GM18526 (cell line): Measurements from ENCODE around the gene TUBD1.

Source experiments
- POLR2A ChIP-seq: IDR thresholded peaks from 3 replicates; pipeline ENCODE4 v1.6.1; 2011; ENCODE audit not compliant: insufficient read length; ENCODE audit errors: extremely low read depth

Gene TUBD1

GRCh38 chr17:59877965-59878364 lies 14.8 kb downstream of the TUBD1 start:
- TF ChIP-seq POLR2A: no peak

GRCh38 chr17:59876107-59876506 lies 16.6 kb downstream of the TUBD1 start:
- TF ChIP-seq POLR2A: no peak

GRCh38 chr17:59874376-59874775 lies 18.4 kb downstream of the TUBD1 start:
- TF ChIP-seq POLR2A: no peak

DNA sequence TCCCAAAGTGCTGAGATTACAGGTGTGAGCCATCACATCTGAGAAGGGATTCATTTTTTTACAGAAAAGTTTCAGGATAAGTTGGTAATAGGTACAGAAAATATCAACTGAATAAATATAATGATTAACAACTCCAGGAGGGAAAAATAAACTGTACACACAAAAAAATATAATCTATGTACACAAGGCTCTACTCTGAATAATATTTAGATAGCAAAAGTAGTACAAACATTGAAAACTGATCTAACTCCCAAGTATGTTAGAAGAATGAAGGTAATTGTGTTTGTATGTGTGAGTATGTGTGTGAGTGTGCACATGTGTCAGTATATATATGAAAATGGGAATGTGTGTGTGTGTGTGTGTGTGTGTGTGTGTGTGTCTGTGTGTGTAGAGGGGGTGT lies 20.4 kb downstream of the TUBD1 start:
- TF ChIP-seq POLR2A: no peak

DNA sequence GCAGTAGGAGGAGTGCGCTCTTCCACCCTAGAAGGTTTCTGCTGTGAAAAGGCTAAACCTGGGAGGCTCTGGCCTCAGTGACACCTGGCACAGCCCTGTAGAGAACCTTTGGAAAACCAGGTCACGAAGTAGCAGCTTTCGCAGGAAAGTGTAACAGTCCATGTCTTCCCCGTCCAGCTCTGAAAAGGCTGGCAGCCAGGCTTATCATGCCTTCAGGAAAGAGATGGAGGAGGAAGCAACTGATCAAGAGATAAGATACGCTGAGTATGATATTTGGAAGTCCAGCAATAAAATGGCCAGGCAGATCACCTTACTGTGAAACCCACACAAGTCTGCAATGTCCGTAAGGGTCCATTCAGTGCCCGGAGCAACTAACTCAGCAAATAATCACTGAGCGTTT lies 22.3 kb downstream of the TUBD1 start:
- TF ChIP-seq POLR2A: no peak

GRCh38 chr17:59869941-59870218 lies 22.9 kb downstream of the TUBD1 start:
- no peak for TF ChIP-seq POLR2A

DNA sequence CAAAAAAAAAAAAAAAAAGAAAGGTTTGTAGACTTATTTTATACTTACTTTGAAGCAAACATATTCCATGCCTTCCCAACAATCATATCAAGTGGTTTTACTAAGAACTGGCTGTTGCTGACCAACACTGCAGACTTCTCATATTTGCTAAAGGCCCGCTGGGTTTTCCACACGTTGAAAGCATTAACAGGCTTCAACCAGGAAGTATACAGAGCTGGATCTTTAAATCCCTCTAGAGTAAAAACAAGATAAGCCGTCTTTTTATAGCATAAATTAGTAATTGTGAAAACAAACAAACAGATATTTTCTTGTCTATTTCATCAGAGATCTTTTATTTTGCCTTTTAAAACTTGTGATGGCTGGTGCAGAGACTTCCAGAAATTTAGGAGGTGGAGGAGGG lies 29.1 kb downstream of the TUBD1 start:
- no peak for TF ChIP-seq POLR2A

- TF ChIP-seq POLR2A: no peak
Measured at GRCh38 chr17:59859444-59860025, 33.2 kb downstream of the TUBD1 start.

DNA sequence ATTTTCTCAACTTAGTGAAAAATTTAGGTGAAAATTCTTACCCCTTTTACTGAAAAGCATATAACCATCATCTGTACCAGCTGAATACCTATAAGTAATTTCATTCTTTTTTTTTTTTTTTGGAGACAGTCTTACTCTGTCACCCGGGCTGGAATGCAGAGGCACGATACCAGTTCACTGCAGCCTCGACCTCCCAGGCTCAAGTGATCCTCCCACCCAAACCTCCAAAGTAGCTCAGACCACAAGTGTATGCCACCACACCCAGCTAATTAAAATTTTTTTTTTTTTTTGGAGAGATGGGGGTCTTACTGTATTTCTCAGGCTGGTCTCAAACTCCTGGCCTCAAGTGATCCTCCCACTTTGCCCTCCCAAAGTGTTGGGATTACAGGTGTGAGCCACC lies 33.8 kb downstream of the TUBD1 start:
- no peak for TF ChIP-seq POLR2A

DNA sequence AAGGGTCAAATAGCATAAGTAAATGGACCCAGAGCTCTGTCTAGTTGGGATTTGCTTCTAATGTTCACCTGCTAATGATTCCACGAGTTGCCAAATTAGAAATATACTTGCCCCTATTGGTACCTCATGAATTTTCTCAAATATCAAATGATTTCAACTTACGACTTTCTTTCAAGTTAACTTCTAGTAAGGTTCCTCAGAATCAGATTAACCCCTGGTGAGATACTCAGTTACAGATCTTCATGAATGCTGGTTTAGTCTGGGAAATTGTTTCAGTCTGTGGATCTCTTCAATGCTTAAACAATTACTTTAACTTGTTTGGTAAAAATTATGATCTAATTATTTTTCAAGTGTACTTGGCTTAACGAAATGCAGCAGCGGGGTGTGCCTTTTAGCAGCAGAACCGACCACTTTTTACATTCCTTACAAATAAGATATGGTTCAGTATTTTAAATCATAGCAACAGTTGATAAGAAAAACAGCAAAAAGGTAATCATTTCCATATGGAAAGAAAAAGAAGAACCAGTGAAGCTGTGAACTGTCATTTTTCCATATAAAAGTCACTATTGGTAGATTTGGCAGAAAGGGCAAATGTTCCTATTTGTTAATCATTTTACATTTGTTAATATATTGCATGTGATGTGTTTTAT lies 34.5 kb downstream of the TUBD1 start:
- TF ChIP-seq POLR2A: no peak

DNA sequence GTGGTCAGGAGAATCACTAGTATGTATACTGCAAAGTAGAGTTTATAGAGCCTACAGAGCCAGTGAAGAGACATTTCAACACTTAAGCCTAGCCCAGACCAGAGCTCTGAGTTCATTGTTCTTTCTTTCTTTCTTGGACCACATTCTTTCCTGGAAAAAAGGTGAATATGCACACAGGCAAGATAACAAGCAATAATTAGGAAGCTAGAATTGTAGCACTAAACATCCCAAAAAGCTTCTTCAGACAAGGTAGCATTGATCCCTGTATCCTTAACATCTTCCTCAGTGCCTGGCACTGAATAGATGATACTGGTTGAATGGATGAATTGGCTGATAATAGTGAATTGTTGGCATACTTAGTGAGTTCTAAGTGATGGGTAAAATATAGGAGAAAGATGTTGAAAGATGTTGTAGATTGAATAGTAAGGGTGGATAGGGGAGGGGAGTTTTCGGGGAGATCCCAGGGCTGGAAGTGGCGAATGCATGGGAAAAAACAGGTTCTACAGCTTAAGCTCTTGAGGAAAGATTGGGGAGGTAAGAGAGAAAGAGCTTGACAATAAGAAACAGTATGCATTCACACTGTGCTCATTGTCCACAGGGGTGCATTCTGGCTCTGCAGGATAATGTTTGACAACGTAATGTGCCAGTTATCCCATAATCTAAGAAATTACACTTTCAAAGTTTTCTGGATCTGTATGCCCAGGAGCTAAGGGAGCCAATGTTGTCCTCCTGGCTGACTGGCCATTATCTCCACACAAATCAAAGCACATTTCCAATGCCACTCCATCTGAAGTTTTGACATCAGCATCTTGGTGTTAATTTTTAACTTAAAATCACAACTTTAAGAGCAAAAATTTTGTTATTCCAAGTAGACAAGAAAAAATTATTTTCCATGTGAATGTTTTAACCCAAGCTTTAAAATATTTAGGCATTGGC lies 35.6 kb downstream of the TUBD1 start:
- TF ChIP-seq POLR2A: no peak

GRCh38 chr17:59853168-59853918 lies 39.4 kb downstream of the TUBD1 start:
- TF ChIP-seq POLR2A: no peak

GRCh38 chr17:59851439-59852375 lies 41.0 kb downstream of the TUBD1 start:
- TF ChIP-seq POLR2A: no peak

- TF ChIP-seq POLR2A: no peak
Measured at GRCh38 chr17:59848778-59849177, 44.0 kb downstream of the TUBD1 start.

- TF ChIP-seq POLR2A: no peak
Measured at GRCh38 chr17:59848385-59848668, 44.4 kb downstream of the TUBD1 start.

DNA sequence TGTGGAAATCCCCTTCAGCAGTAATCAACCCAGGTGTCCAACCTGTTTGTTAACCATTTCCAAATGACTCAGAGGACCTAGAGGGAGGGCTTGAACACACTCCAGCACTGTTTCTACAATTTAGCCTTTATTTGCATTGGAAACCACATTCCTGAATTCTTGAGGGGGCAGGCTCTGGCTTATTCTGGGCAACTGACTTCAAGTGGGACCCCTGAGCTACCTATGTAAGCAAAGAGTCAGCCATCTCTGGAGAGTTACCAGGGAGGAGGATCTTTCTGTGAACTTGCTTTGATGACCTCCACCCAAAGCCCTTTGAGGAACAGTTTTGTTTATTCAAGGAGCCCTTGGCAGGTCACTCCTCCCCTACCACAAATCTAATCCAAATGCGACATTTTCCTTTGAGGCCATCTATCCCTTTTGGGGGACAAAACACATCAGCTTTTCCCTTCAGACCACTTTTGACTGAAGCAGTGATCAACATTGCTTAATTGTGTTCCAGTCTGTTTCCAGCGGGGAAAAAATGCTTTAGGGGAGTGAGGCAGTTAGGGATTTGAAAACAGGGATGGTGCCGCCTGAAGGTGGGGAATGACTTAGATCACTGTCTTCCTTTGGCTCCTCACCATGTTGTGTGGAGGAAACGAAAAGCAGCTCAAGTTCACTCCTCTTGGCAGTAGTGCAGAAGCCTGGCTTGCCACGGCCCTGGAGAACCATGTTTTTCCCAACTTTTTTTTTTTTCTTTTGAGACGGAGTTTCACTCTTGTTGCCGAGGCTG lies 46.2 kb downstream of the TUBD1 start:
- no peak for TF ChIP-seq POLR2A
